ENCODE data around the gene ALDH1A3.

Gene ALDH1A3

DNA sequence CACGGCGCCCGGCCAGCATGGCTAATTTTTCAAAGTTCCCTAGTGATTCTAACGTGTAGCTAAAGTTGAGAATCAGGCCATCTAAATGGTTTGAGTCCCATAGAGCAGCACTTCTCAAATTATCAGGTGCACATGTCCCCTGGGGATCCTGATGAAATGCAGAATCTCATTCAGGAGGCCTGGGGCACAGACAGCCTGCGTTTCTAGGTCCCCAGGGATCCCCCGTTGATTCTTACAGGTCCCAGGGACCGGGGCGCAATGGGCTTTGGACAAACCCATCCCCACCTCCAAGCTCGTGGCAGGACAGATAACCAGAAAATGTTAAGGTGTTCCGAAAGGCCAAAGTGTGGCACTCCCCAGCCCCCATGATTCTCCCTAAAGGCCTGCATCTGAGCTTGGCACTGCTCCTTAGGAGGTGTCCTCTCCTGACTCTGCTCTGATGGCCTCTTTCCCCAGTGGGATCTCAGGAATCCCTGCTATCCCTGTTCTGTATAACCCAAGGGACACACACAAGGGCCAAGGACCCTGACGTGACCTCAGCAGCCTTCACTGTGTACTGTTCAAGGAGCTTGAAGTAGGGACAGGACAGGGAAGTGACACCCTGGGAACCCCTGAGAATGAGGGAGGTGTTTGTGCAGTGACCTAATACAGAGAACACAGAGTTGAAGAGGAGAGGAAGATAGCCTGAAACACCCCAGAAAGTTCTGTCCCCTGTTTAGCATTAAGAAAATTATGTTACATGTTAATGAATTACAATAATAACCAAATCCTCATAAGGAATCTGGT is 47.5 kb downstream of the ALDH1A3 start:
- no peak for DNase-seq

GRCh38 chr15:100928632-100929280 is 49.1 kb downstream of the ALDH1A3 start:
- DNase-seq: no peak

- no peak for DNase-seq
These were observed 50.0 kb downstream of the ALDH1A3 start for GRCh38 chr15:100929641-100930042.

- DNase-seq: no peak
These were observed 50.7 kb downstream of the ALDH1A3 start for GRCh38 chr15:100930306-100930848.

- DNase-seq: no peak
These were observed 51.7 kb downstream of the ALDH1A3 start for GRCh38 chr15:100931143-100931890.

DNA sequence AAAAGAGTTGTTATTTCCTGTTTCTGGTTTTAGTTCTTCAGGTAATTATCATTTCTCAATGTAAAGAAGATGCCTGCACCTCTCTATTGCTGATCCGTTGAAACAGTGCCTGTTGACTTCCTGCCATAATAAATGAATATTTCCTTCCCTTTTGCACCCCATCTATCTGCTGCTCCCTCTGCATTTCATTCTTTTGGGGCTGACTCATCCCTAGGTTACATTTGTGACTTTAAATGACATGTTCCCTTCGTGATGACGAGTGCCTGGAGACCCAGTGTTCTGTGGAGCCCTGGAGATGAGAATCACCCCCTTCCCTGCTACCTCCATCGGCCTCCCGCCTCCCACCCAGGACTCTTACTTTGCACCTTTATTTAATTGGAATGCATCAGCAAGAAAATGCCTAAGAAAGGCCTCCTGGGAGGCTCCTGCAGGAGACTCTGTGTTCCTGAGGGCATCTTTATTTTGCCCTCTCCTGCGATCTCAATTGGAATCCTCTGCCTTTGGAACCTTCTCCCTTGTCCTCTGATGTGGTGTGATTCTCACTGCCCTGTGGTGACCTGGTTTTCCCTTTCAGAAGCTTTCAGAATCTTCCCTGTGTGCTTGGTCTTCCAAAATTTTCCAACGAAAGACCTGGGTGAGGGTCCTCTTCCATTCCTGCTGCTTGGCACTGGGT is 53.2 kb downstream of the ALDH1A3 start:
- no peak for DNase-seq

GRCh38 chr15:100934166-100934565 is 54.5 kb downstream of the ALDH1A3 start:
- DNase-seq: no peak

DNA sequence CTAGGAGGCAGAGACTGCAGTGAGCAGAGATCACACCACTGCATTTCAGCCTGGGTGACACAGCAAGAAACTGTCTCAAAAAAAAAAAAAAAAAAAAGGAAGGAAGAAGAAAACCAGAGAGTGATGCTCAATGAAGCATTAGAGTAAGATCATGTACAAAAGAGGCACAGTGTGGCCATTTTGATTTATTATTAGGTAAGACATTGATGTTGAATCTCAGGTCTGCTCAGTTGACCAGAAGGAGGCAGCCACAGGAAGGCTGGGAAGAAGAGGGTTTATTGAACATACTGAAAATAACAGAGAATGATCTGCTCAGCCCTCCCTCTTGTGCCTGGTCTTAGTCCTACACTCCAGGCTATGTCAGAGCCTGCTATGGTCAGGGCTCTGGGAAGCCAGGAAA is 55.1 kb downstream of the ALDH1A3 start:
- DNase-seq: no peak

- no peak for DNase-seq
These were observed 57.5 kb downstream of the ALDH1A3 start for GRCh38 chr15:100937171-100937570.

DNA sequence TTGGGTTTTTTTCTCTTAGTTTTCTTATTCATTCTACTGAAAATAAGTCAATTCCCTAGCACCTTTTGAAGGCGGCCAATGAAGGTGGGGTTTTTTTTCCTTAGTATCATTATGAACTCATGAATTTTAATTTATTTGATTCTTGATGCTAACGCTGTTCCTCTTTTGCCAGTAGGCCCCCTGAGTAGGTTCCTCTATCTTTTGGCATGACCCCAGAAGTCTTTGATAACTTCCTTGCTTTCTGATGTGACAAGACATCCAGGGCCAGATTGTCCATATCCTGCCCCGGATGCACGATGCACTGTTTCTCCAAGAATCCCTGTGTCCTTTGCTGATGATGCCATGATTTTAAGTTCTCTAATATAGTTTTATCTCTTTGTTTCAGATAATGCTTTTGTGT is 60.2 kb downstream of the ALDH1A3 start:
- DNase-seq: no peak

GRCh38 chr15:100940767-100941379 is 61.2 kb downstream of the ALDH1A3 start:
- DNase-seq: no peak

- DNase-seq: no peak
These were observed 61.9 kb downstream of the ALDH1A3 start for GRCh38 chr15:100941536-100941935.

- no peak for DNase-seq
These were observed 63.2 kb downstream of the ALDH1A3 start for GRCh38 chr15:100942656-100943425.

- no peak for DNase-seq
These were observed 64.7 kb downstream of the ALDH1A3 start for GRCh38 chr15:100944244-100944895.

- DNase-seq: no peak
These were observed 65.4 kb downstream of the ALDH1A3 start for GRCh38 chr15:100944986-100945385.

DNA sequence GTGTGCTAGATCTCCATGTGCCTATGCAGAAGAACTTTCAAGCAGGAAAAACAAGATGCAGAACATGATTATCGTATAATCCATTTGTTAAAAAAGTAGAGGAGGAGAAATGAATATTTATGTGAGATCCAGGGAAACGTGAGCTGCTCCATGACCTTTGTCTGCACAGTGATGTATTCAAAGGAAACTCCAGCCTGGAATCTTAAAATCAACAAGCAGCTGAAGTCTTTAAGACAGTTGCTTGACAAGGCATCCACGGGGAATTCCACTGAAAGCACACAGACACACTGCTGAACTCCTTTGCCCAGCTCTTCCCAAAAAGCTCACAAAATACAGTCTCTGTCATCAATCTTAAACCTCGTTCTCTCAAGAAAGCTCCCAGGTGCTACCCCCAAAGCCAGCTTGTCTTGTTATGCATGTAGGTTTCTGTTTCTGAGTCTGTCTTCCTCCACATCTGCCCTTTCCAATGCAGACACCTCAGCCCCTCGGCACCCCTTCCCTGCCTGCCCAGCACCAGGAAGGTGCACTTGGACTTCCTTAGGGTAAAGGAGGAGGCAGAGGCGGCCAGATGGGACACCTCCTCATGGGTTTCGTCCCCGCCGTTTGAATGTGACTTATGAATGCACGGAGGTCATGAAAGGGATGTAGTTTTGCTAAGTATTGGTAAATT is 68.3 kb downstream of the ALDH1A3 start:
- no peak for DNase-seq

DNA sequence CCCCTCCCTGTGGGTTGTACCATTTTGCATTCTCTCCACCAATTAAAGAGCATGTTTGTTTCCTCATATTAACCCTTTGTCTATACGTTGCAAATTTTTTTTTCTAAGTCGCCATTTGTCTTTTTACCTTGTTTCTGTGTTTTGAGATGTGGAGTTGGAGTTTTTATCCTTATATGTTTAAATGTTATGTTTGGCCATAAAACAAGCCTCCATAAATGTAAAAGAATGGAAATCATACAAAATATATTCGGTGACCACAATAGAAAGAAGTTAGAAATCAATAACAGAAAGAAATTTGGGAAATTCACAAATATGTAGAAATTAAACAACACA is 68.8 kb downstream of the ALDH1A3 start:
- DNase-seq: no peak

DNA sequence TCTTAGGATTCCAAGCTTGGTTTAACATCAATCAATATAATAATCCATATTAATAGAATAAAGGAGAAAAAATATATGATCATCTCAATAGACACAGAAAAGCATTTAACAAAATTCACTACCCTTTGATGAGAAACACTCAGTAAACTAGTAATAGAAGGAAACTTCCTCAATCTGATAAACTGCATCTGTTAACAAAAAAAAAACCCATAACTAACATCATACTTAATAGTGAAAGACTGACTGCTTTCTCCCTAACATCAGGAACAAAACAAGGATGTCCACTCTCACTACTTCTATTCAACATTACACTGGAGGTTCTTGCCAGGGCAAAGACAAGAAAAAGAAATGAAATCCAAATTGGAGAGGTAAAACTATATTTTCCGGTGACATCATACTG is 70.1 kb downstream of the ALDH1A3 start:
- no peak for DNase-seq

DNA sequence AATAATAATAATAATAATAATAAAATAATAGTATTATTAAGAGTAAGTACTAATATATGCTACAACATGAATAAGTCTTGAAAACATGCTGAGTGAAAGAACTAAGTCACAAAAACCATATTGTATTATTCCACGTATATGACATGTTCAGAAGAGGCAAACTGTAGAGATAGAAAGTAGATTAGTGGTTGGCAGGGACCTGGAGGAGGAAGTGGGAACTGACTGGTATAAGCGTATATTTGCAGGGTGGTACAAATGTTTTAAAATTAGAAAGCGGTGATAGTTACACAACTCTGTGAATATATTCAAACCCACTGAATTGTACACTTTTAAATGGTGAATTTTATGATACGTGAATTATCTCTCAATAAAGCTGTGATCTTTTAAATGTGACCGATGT is 72.3 kb downstream of the ALDH1A3 start:
- no peak for DNase-seq

DNA sequence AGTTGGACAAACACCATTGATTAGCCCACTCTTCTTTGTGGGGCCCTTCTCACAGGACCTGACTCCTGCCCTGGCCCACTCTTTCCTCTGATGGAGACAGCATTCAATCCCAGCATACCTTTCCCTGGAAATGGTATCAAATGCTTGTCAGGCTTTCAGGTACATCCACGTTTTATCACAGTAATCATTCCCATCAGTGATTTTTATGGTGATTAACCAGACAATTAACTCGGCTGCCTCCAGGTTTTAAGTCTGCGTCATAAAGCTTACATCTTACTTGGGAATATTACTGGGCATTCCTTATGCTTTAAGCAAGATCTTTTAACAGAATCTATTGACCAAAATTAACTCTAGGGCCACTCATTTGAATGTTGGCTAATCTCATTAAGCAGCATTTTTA is 72.9 kb downstream of the ALDH1A3 start:
- DNase-seq: no peak
